GM21723 (cell line): ENCODE measurements around the gene CCR5.

Experiments
- ATAC-seq: cut with Tn5 transposase; IDR thresholded peaks from one replicate; pipeline ENCODE4 v1.9.1; 2021; ENCODE audit warnings: mild to moderate bottlenecking, moderate library complexity; ENCODE audit not compliant: unreplicated experiment

The CCR5 gene

GRCh38 chr3:46406443-46406787, 35.7 kb downstream of the CCR5 start:
- ATAC-seq = no peak

GRCh38 chr3:46406788-46407611, 36.3 kb downstream of the CCR5 start, which contains the start of the genes CCR5AS and CCRL2:
TSS of gene CCR5AS (minus strand) at chr3:46407066.
TSS of gene CCRL2 (plus strand) at chr3:46407259. CDS start at chr3:46408080, 821 bp downstream.
- no peak for ATAC-seq

GRCh38 chr3:46407970-46408369, 37.2 kb downstream of the CCR5 start:
- ATAC-seq = no peak

GRCh38 chr3:46408853-46409252, 38.1 kb downstream of the CCR5 start:
- no peak for ATAC-seq

GRCh38 chr3:46409739-46410489, 39.2 kb downstream of the CCR5 start:
- ATAC-seq = no peak

GRCh38 chr3:46410669-46411068, 39.9 kb downstream of the CCR5 start:
- no peak for ATAC-seq

GRCh38 chr3:46411271-46411670, 40.5 kb downstream of the CCR5 start:
- no peak for ATAC-seq

GRCh38 chr3:46412786-46413298, 42.1 kb downstream of the CCR5 start:
- no peak for ATAC-seq

GRCh38 chr3:46413951-46414350, 43.2 kb downstream of the CCR5 start:
- no peak for ATAC-seq

GRCh38 chr3:46414739-46415138, 44.0 kb downstream of the CCR5 start:
- ATAC-seq = no peak

- no peak for ATAC-seq
Measured at GRCh38 chr3:46416125-46416810, 45.5 kb downstream of the CCR5 start.

GRCh38 chr3:46416811-46417510, 46.2 kb downstream of the CCR5 start:
- ATAC-seq = no peak

- ATAC-seq = no peak
Measured at GRCh38 chr3:46417841-46418611, 47.3 kb downstream of the CCR5 start.

GRCh38 chr3:46419816-46420215, 49.1 kb downstream of the CCR5 start:
- no peak for ATAC-seq

- no peak for ATAC-seq
Measured at GRCh38 chr3:46420931-46421330, 50.2 kb downstream of the CCR5 start.

GRCh38 chr3:46422617-46423016, 51.9 kb downstream of the CCR5 start:
- no peak for ATAC-seq

GRCh38 chr3:46423588-46423987, 52.8 kb downstream of the CCR5 start:
- no peak for ATAC-seq
